SHP77 treated with DMSO at 0.1 percent for 48 hours (cell line): ENCODE data around the gene CPSF6.
"Not testable (repeated sequence)": the region's sequence is repeated elsewhere in the genome, so short reads cannot be mapped to it uniquely, and the experiment has no call there.

Experiments
- DNase-seq: peaks from one replicate; lab custom pipeline; 2025; lab: John Stamatoyannopoulos, UW

Gene CPSF6

GRCh38 chr12:69239352-69239921 is at the start of gene CPSF6:
TSS of gene CPSF6 (plus strand) at chr12:69239569. CDS start at chr12:69239647, 78 bp downstream.
- DNase-seq = peak; percentile 75

GRCh38 chr12:69196302-69197288 is 42.8 kb upstream of the CPSF6 start:
- DNase-seq = no peak

- DNase-seq = not testable (repeated sequence)
Observed at GRCh38 chr12:69199976-69200375, 39.4 kb upstream of the CPSF6 start.

- no peak for DNase-seq
Observed at GRCh38 chr12:69204191-69204590, 35.2 kb upstream of the CPSF6 start.

GRCh38 chr12:69210661-69211060 is 28.7 kb upstream of the CPSF6 start:
- no peak for DNase-seq

GRCh38 chr12:69211160-69211559 is 28.2 kb upstream of the CPSF6 start:
- peak; percentile 82 for DNase-seq

- no peak for DNase-seq
Observed at GRCh38 chr12:69214169-69214568, 25.2 kb upstream of the CPSF6 start.

- DNase-seq = no peak
Observed at GRCh38 chr12:69225251-69225910, 14.0 kb upstream of the CPSF6 start.

GRCh38 chr12:69231479-69231878 is 7.9 kb upstream of the CPSF6 start:
- DNase-seq = no peak

- DNase-seq = no peak
Observed at GRCh38 chr12:69238589-69239351, 599 bp upstream of the CPSF6 start.

GRCh38 chr12:69239922-69240630 is 707 bp downstream of the CPSF6 start:
- no peak for DNase-seq

- no peak for DNase-seq
Observed at GRCh38 chr12:69240631-69240995, 1.2 kb downstream of the CPSF6 start.

GRCh38 chr12:69241438-69242092 is 2.2 kb downstream of the CPSF6 start:
- no peak for DNase-seq

- no peak for DNase-seq
Observed at GRCh38 chr12:69243099-69244084, 4.0 kb downstream of the CPSF6 start.

- DNase-seq = no peak
Observed at GRCh38 chr12:69247268-69248018, 8.1 kb downstream of the CPSF6 start.

- no peak for DNase-seq
Observed at GRCh38 chr12:69252033-69252432, 12.7 kb downstream of the CPSF6 start.

GRCh38 chr12:69254046-69254445 is 14.7 kb downstream of the CPSF6 start:
- peak; percentile 18 for DNase-seq

- no peak for DNase-seq
Observed at GRCh38 chr12:69254862-69255261, 15.5 kb downstream of the CPSF6 start.

- DNase-seq = no peak
Observed at GRCh38 chr12:69258655-69259054, 19.3 kb downstream of the CPSF6 start.
